Stimulated activated naive CD4-positive, alpha-beta T cell treated with Interleukin-2 at 50 U/mL for 16 hours (primary cell): ENCODE results near the gene VPS35L.

ENCODE experiments used
- DNase-seq: peaks from one replicate; lab custom pipeline; 2025; lab: John Stamatoyannopoulos, UW

Gene VPS35L, protein sequence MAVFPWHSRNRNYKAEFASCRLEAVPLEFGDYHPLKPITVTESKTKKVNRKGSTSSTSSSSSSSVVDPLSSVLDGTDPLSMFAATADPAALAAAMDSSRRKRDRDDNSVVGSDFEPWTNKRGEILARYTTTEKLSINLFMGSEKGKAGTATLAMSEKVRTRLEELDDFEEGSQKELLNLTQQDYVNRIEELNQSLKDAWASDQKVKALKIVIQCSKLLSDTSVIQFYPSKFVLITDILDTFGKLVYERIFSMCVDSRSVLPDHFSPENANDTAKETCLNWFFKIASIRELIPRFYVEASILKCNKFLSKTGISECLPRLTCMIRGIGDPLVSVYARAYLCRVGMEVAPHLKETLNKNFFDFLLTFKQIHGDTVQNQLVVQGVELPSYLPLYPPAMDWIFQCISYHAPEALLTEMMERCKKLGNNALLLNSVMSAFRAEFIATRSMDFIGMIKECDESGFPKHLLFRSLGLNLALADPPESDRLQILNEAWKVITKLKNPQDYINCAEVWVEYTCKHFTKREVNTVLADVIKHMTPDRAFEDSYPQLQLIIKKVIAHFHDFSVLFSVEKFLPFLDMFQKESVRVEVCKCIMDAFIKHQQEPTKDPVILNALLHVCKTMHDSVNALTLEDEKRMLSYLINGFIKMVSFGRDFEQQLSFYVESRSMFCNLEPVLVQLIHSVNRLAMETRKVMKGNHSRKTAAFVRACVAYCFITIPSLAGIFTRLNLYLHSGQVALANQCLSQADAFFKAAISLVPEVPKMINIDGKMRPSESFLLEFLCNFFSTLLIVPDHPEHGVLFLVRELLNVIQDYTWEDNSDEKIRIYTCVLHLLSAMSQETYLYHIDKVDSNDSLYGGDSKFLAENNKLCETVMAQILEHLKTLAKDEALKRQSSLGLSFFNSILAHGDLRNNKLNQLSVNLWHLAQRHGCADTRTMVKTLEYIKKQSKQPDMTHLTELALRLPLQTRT

GRCh38 chr16:19555186-19555937, at the start of gene VPS35L:
Gene VPS35L, plus strand, starts transcription at chr16:19555703. Its CDS starts 27 bp downstream, at chr16:19555730.
- peak; percentile 96 for DNase-seq

DNA sequence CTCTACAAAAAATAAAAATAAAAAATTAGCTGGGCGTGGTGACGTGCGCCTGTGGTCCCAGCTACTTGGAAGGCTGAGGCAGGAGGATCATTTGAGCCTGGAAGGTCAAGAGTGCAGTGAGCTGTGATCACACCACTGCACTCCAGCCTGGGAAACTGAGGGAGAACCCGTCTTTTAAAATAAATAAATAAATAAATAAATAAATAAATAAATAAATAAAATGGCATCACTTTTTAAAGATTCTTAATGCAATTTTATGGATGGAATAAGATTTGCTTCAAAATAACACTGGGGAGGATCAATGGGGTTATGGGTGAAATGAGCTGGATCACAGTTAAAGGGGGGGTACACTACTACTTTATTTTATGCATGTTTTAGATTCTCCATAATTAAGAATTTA, 48.5 kb upstream of the VPS35L start:
- DNase-seq: no peak

GRCh38 chr16:19507867-19508266, 47.6 kb upstream of the VPS35L start:
- no peak for DNase-seq

- no peak for DNase-seq
Measured at GRCh38 chr16:19512297-19512696, 43.2 kb upstream of the VPS35L start.

DNA sequence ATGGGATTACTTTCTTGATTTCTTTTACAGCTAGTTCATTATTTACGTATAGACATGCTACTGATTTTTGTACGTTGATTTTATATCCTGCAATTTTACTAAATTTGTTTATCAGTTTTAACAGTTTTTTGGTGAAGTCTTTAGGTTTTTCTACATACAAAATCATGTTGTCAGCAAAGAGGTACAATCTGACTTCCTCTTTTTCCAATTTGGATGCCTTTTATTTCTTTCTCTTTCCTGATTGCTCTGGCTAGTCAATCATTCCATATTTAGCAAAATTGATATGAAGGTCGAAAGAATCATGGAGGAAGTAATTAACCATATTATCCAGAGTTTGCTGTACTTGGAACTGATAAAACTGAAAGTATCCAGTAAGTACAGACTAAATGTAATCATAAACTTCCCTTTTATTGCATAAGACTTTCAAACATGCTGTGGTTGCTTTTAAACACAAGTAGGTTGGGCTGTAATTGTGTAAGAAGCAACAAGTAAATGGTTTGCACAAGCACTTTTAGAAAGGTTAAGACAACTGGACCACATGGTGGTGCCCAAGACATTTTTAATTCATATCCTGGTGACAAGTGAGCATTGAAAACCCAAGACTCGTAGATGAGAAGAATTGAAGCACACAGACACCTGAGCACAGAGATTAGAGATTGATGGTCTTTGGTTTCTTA, 42.0 kb upstream of the VPS35L start:
- no peak for DNase-seq

DNA sequence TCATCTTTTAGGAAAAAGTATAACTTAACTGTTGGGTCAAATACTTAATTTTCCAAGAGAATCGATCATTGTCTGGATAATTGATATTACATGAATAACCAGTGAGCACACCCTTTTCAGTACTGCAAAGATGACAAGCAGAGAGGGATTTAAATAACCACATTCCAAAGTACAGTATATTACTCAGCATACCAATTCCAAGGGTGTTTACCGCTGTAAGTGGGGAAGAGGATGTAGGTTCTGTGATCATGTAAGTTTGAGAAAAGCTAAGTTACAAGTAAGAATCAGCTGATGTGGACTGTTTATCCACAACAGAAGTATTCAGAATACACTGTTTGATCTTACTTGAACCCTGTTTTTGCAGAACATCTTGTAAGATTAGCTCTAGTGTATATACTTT, 39.7 kb upstream of the VPS35L start:
- DNase-seq: no peak

GRCh38 chr16:19517424-19518089, 37.9 kb upstream of the VPS35L start:
- peak; percentile 10 for DNase-seq

DNA sequence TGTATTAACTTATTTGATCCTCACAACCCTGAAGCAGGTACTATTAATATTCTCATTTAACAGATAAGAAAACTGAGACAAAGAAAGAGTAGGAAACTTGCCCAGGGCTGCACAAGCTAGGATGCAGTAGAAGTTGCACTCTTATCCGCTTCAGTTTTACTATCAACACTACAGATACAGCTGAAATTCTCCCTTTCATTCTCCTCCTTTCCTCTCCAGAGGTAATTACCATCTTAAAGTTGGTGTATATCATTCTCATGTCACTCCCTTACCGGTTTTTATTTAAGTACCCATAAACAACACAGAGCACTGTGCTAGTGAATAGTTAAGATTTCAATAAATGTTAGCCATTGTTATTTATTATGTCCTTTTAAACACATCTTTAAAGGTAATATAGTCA, 37.1 kb upstream of the VPS35L start:
- no peak for DNase-seq

DNA sequence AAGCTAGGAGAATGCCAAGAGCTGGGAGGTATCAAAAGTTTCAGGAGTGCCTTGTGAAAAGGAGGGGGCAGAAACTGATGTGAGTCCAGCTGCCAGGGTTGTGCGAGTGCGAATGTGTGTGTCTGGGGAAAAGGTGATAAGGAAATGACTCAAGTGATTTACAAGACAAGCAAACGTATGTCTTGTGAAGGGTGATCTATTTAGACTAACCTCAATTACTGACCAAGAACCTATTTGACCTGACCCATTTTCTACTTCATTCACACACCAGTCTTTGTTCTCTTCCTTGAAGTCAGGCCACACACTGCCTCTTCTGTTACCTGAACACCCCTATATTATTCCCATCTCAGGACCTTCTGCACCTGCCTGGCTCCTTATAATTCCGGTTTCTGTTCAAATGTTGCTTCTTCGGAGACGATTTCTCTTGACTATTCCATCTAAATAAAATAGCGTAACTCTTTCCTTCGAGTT, 34.6 kb upstream of the VPS35L start:
- no peak for DNase-seq

DNA sequence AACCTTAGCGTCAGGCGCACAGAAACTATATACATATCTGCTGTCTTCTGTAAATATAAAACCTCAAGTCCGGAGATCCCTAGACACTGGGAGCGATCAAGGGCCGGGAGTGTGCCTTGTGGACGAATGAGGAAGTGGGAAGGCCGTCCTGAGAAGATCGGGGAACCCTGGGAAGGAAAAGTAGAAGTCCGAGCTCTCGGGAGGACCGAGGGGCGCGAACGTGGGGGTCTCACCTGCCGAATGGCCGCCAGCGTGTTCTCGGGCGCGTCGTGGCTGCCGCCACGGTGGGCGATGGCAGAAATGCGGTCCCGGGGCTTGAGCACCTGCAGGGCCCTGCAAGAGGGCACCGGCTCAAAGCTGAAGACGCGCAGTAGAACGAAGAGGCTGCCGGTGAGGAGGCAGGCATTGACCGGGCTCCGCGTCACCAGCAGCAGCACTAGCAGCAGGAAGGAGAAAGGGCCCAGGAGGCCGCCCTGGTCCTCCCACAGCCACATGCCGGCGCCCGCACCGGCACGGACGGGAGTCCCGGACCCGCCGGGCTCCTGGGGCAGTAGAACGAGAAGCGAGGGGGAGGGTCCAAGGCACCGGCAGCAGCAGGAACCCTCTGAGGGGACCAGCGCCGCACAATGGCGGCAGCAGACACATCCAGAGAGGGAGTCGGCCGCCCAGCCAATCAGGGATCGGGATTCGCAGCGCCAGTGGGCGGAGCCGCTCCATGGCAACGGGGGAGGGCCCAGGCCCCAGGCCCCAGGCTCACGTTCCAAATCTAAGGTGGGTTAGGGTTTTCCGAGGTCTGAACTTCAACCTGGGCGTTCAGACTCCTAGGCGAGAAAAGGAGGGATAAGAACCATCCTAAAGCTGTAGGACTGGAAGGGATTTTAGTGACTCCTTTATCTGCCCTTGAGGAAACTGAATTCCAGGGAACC, 33.8 kb upstream of the VPS35L start, which contains the start of gene GDE1:
Gene GDE1 (minus strand): TSS at position 628 of the 926 bp plus-strand sequence. CDS start 134 bp downstream, at position 494.
- peak; percentile 95 for DNase-seq

DNA sequence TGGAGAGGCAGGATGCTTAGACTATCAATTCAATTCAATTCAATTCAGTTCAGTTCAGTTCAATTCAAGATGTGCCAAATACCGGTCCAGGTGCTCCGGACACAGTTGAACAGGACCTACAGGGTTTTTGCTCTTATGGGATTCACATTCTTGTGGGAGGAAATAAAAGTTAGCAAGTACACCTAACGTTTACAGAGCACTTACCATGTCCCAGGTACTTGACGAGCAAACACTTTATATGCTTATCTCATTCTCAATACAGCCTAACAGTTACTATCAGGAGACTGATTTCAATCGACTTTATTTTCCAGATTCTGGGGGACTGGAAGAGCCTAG, 33.1 kb upstream of the VPS35L start:
- no peak for DNase-seq

GRCh38 chr16:19522760-19523159, 32.7 kb upstream of the VPS35L start:
- no peak for DNase-seq

DNA sequence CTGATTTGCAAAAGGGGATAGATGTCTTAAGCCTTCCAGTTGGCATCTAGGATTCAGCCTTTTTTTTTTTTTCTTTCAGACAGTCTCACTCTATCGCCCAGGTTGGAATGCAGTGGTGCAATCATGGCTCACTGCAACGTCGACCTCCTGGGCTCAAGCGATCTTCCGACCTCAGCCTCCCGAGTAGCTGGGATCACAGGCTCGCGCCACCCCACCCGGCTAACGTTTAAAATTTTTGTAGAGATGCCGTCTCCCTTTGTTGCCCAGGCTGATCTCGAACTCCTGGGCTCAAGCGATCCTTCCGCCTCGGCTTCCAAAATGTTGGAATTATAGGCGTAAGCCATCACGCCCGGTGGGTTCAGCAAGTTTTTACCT, 32.3 kb upstream of the VPS35L start:
- no peak for DNase-seq

DNA sequence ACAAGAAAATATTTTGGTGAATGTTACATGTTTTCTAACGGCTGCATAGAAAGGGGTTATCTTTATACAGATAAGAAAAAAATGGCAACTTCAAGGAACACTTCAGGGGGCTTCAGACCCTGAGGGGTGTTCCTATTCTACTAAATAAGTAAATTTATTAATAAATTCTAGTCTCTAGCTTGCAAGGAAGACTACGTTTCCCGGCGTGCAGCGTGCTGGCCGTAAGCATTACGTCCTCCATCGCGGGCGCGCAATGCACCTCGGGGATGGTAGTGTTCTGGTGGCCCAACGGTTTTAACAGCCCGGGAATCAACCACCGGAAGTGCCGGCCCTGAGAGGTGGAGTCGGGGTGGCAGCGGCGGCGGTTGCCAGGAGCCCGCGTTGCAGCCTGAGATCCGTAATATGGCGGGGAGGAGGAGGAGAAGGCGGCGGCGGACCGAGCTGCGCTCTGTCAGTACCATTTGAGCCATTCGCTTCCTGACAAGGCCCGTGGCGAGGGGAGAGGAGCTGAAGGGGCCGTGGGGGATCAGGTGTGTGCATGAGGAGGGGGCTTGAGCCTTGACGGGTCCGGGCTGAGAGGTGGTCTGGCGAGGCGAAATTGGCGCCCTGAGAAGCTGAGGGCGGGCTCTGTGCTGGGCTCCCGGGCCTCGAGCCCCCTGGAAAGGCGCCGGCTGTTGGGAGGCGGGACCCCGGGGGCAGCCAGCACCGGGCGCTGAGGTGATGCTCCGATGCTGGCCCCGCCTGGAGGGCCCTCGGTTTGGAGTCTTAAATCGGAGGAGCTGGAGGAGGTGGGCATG, 31.7 kb upstream of the VPS35L start, which contains the start of gene CCP110:
Gene CCP110 (plus strand): TSS at position 384 of the 797 bp plus-strand sequence. CDS start 3,940 bp downstream, outside the sequence.
- DNase-seq: peak; percentile 96

- no peak for DNase-seq
Measured at GRCh38 chr16:19524356-19524615, 31.2 kb upstream of the VPS35L start.

- DNase-seq: no peak
Measured at GRCh38 chr16:19524616-19525384, 30.7 kb upstream of the VPS35L start.

DNA sequence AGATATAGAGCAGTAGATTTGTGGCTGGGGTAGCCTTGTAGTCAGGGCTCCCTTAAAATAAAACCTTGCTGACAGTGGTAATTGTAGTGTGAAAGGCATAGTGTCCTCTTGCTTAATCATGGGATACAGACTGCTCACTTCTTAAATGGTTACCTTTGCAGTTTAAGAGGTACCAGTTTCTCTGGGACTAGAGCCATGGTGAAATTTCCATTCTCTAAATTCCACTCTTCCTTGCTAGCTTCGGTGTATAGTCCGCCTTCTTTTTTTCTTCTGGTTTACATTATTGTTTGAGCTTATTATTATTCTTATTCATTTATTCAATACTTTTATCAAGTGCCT, 30.1 kb upstream of the VPS35L start:
- no peak for DNase-seq

DNA sequence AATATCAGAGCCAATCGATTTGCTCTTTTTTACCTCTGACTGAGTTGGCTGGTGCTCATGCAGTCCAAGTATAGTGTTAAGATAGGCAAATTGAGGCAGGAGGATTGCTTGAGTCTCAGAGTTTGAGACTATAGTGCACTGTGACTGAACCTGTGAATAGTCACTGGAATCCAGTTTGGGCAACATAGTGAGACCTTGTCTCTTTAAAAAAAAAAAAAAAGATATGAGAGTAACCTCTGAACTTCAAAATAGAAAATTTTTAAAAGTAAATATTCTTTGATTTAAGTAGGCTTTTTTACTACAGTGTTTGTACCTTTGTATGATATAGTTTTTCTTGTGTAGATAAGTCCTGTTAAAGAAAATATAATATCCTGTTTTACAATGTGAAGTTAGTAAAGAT, 28.3 kb upstream of the VPS35L start:
- DNase-seq: no peak
